Suprapubic skin (tissue), 4 donors: ENCODE results near the gene RUNX1. TPM values are rescaled to one million over a fixed set of nuclear protein-coding genes. Genes with fewer than 3 reads are reported as not detected.

Experiments
- DNase-seq, 2 donors: peaks; one replicate each; pipeline ENCODE4 v3.0.0-alpha.2; 2019; ENCODE audit warnings: low spot score in 2 of 2
- H3K27ac ChIP-seq: fragments of 200-600 bp; sonication (generic); one replicate; pipeline ENCODE4 v1.5.1; 2019
- H3K27me3 ChIP-seq: fragments of 200-600 bp; sonication (generic); one replicate; pipeline ENCODE4 v1.5.1; 2019
- H3K36me3 ChIP-seq: fragments of 200-600 bp; sonication (generic); one replicate; pipeline ENCODE4 v1.5.1; 2019
- H3K4me1 ChIP-seq: fragments of 200-600 bp; sonication (generic); one replicate; pipeline ENCODE4 v1.5.1; 2019
- H3K4me3 ChIP-seq: fragments of 200-600 bp; sonication (generic); one replicate; pipeline ENCODE4 v1.5.1; 2019; ENCODE audit warnings: mild to moderate bottlenecking
- H3K9me3 ChIP-seq: fragments of 200-600 bp; sonication (generic); one replicate; pipeline ENCODE4 v1.5.1; 2019
- EP300 ChIP-seq: sonication (generic); formaldehyde crosslinking; IDR thresholded peaks from one replicate; pipeline ENCODE4 v1.6.1; 2017; ENCODE audit warnings: antibody characterized with exemption
- POLR2A ChIP-seq, 2 donors: fragments of 450-650 bp; IDR thresholded peaks; one replicate each; pipeline ENCODE4 v1.6.1; 2017; ENCODE audit warnings: antibody characterized with exemption in 2 of 2, mild to moderate bottlenecking in 2 of 2, moderate library complexity in 2 of 2
- POLR2AphosphoS5 ChIP-seq, 3 donors: sonication (generic); formaldehyde crosslinking; IDR thresholded peaks; one replicate each; pipeline ENCODE4 v1.6.1; 2017; ENCODE audit warnings: antibody characterized with exemption in 3 of 3
- WGBS: methylation state at CpG from one replicate; pipeline ENCODE4 v1.1.5; 2018; 5-methylcytosine and 5-hydroxymethylcytosine counted together
- total RNA-seq, 4 donors: library from RNA; depleted of rRNA; stranded (reverse); fragments of >200 nt; gene quantifications; one replicate each; pipeline ENCODE4 v1.1.0, GENCODE V29; 2016
- TF ChIP-seq, protein P1 (sequence below), 2 donors: fragments of 200-600 bp in 1 of 2; fragments of 450-650 bp in 1 of 2; sonication (generic) in 1 of 2; IDR thresholded peaks; one replicate each; pipeline ENCODE4 v1.5.1; 2016 to 2019; ENCODE audit warnings: antibody characterized with exemption in 2 of 2, mild to moderate bottlenecking in 1 of 2, moderate library complexity in 1 of 2

Gene RUNX1
- total RNA-seq, 4 donors from 2014 or later: 15.4 to 26.7 (median 20.5) TPM

DNA sequence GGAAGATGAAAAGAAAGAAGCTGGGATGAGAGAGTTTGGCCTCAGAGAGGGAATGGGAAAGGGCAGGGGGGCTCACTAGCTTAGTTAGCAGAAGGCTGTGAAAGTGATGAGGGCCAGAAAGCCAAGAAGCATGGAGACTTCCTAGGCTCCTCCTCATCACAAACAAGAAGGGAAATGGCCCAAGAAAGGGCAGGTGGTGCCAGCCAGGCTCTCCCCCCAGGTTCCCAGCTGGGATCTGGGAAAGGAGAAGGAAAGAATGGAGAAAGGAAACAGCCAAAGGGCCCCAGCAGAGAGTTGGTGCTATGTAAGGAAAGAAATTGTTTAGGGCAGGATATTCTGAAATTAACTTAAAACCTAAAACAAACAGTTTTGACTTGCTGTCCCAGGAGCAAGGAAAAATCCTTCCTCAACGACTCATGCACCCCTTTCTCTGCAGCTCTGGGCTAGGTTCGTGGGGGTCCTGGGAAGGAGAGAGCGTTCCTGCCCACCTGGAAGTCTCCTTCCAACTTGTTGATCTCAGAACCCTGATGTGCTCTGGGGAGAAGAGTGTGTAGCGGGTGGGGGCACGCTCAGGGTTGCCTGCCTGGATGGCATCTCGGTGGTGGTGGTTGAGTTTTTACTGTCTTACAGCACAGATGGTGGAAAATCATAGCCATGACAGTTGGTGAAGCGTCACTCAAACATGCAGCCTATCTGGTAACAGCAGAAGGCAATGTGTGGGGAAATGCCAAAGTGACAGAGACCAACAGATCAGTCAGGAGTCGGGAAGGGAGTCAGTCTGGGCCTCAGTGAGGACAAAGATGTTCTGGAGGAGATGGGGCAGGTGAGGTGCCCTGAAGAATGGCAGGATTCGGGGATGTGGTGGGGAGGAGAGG, 233.0 kb downstream of the RUNX1 start:
- 88% methylated on average over 9 of the region's 9 CpGs for WGBS
- no peak for DNase-seq
- Histone ChIP-seq H3K4me1 (peaks cover 63% of the 10 kb centered on the region), H3K9me3 (no peaks in the 10 kb centered on the region), H3K27me3 (no peaks in the 10 kb centered on the region), H3K27ac (no peak overlapping the region), H3K36me3 (peaks cover 3% of the 10 kb centered on the region), H3K4me3 (no peak overlapping the region)
- TF ChIP-seq POLR2AphosphoS5 (IDR thresholded peaks at IDR 0.05) (no peak), POLR2A (IDR thresholded peaks at IDR 0.05) (no peak), EP300 (no peak)
- TF ChIP-seq, protein P1, sequence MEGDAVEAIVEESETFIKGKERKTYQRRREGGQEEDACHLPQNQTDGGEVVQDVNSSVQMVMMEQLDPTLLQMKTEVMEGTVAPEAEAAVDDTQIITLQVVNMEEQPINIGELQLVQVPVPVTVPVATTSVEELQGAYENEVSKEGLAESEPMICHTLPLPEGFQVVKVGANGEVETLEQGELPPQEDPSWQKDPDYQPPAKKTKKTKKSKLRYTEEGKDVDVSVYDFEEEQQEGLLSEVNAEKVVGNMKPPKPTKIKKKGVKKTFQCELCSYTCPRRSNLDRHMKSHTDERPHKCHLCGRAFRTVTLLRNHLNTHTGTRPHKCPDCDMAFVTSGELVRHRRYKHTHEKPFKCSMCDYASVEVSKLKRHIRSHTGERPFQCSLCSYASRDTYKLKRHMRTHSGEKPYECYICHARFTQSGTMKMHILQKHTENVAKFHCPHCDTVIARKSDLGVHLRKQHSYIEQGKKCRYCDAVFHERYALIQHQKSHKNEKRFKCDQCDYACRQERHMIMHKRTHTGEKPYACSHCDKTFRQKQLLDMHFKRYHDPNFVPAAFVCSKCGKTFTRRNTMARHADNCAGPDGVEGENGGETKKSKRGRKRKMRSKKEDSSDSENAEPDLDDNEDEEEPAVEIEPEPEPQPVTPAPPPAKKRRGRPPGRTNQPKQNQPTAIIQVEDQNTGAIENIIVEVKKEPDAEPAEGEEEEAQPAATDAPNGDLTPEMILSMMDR (IDR thresholded peaks at IDR 0.05): no peak

DNA sequence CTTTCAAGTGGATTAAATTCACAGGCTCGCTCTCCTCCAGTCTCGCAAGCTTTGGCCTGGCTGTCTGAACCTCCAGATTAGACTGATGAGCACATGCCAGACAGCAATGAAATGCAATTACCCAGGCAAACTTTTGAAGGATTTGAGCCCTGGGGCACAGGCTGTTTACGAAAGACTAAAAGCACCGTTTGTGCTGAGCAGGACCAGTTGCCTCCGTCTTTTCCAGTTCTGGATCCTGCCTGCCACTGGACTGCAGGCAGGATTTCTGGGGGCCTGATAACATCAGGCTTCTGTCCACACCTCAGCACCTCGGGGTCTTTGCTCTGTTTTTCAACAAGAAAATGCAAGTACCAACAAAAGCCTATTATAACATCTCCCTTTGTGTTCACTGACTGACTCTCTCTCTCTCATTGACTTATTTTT, 234.6 kb downstream of the RUNX1 start:
- Histone ChIP-seq H3K4me3 (no peak overlapping the region), H3K27ac (peak overlapping the region; percentile 48), H3K4me1 (peaks cover 61% of the 10 kb centered on the region), H3K36me3 (no peaks in the 10 kb centered on the region), H3K9me3 (no peaks in the 10 kb centered on the region), H3K27me3 (no peaks in the 10 kb centered on the region)
- TF ChIP-seq EP300 (no peak), POLR2A (IDR thresholded peaks at IDR 0.05) (no peak)
- WGBS: 48% methylated on average over 6 of the region's 6 CpGs
- no peak for DNase-seq

DNA sequence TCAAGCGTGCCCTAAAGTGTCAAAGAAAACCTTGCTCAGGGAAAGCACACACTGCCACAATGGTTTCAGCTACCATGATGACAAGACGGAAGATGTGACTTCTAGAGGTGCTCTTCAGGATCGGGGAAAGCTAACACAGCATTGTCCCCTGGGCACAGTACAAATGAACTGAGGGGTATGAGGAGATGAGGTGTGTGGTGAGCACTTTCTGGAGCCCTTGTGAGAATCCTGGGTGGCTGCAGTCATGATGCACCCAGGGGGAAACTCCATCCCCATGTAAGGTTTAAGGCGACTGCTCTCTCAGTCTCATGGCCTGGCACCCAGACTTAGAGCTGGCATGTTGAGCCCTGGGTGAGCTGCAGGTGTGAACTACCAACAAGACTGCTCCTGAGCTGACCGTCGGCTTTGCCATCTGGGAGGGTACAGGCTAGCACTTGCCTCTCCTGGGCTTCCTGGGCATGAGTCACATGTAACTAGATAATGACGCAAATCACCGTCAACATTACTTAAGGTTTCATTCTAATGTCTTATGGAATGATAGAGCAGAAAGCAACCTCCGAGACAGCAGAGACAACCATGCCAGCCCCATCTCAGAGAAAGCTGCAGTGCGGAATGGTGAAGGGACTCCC, 235.7 kb downstream of the RUNX1 start:
- no peak for TF ChIP-seq EP300
- TF ChIP-seq POLR2A (IDR thresholded peaks at IDR 0.05): no peak
- peak in 1 of 3 donors; percentile 29 for TF ChIP-seq POLR2AphosphoS5 (IDR thresholded peaks at IDR 0.05)
- Histone ChIP-seq H3K9me3 (no peaks in the 10 kb centered on the region), H3K27ac (peak overlapping the region; percentile 47), H3K27me3 (no peaks in the 10 kb centered on the region), H3K4me1 (peaks cover 59% of the 10 kb centered on the region), H3K36me3 (peaks cover 2% of the 10 kb centered on the region), H3K4me3 (no peak overlapping the region)
- DNase-seq: no peak
- 81% methylated on average over 8 of the region's 10 CpGs for WGBS

DNA sequence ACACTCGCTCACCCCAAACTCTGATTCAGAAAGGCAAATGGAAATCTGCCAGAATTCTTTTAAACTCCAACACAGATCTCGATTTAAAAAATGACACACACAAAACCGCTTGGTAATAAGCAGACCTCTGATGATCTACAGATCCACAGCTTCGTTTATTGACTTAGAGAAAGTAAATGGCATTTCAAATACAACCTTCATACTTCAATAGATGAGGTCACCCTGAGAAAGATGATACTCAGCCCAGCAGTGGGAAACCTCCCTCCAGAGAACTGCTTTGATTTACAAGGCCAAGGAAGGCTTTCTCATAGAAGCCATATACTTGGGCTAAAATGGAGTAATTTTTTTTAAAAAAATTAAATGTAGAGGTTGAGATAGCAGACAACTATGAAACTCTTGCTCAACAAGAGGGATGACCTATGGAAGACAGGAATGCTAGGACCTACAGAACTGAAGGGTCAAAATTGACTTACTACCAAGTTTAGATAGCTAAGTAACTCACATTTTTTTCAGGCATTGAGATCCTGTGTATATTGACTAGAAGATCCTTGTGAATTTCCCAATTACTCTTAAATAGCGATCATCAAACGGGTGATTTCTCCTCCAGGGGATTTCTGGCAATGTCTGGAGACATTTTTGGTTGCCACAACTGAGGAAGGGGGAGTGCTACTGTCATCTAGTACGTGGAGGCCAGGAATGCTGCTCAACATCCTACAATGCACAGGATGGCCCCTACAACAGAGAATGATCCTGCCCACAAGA, 236.4 kb downstream of the RUNX1 start:
- 75% methylated on average over 7 of the region's 7 CpGs for WGBS
- H3K27me3 ChIP-seq: no peaks in the 10 kb centered on the region
- peaks cover 60% of the 10 kb centered on the region for H3K4me1 ChIP-seq
- no peak for TF ChIP-seq EP300
- TF ChIP-seq POLR2AphosphoS5 (IDR thresholded peaks at IDR 0.05): no peak
- no peak for TF ChIP-seq POLR2A (IDR thresholded peaks at IDR 0.05)
- TF ChIP-seq, protein P1 (IDR thresholded peaks at IDR 0.05): no peak
- H3K4me3 ChIP-seq: no peak overlapping the region
- H3K9me3 ChIP-seq: no peaks in the 10 kb centered on the region
- DNase-seq: no peak
- H3K36me3 ChIP-seq: peaks cover 2% of the 10 kb centered on the region
- H3K27ac ChIP-seq: peak overlapping the region; percentile 47

DNA sequence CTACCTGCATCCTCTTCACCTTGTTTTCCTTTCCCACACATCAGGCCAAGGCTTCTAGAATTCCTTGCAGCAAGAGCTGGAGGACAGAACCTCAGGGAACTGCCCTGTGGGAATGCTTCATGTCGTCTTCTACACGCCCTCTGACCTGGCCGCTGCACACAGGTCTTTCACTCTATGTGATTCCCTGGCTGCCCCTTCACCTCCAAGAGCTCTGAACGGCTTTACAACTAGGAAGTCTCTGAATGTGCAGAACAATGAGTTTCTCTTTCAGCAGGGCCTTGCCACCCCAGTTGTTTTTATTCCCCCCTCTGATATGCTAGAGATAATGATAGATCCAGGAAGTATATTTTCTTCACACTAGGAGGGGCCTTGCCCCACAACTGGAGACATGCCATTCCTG, 237.7 kb downstream of the RUNX1 start:
- Histone ChIP-seq H3K9me3 (no peaks in the 10 kb centered on the region), H3K4me1 (peaks cover 64% of the 10 kb centered on the region), H3K27ac (no peak overlapping the region)

More for the DNA sequence above, 237.7 kb downstream of the RUNX1 start:
- WGBS: 76% methylated on average over 4 of the region's 4 CpGs
- no peak for DNase-seq
- H3K27me3 ChIP-seq: no peaks in the 10 kb centered on the region
- H3K36me3 ChIP-seq: peaks cover 2% of the 10 kb centered on the region
- no peak overlapping the region for H3K4me3 ChIP-seq
- TF ChIP-seq POLR2AphosphoS5 (IDR thresholded peaks at IDR 0.05): no peak
- no peak for TF ChIP-seq EP300
- no peak for TF ChIP-seq POLR2A (IDR thresholded peaks at IDR 0.05)
- TF ChIP-seq, protein P1 (IDR thresholded peaks at IDR 0.05): no peak
